SH-SY5Y (cell line): Measurements from ENCODE around the gene MYO7B.

Experiments used
- GATA2 ChIP-seq: IDR thresholded peaks from 2 replicates; pipeline ENCODE4 v1.6.1; 2011; ENCODE audit warnings: mild to moderate bottlenecking, low read depth, low read length
- GATA3 ChIP-seq: IDR thresholded peaks from 2 replicates; pipeline ENCODE4 v1.6.1; 2011; ENCODE audit warnings: low read depth, mild to moderate bottlenecking, low read length, moderate library complexity

DNA sequence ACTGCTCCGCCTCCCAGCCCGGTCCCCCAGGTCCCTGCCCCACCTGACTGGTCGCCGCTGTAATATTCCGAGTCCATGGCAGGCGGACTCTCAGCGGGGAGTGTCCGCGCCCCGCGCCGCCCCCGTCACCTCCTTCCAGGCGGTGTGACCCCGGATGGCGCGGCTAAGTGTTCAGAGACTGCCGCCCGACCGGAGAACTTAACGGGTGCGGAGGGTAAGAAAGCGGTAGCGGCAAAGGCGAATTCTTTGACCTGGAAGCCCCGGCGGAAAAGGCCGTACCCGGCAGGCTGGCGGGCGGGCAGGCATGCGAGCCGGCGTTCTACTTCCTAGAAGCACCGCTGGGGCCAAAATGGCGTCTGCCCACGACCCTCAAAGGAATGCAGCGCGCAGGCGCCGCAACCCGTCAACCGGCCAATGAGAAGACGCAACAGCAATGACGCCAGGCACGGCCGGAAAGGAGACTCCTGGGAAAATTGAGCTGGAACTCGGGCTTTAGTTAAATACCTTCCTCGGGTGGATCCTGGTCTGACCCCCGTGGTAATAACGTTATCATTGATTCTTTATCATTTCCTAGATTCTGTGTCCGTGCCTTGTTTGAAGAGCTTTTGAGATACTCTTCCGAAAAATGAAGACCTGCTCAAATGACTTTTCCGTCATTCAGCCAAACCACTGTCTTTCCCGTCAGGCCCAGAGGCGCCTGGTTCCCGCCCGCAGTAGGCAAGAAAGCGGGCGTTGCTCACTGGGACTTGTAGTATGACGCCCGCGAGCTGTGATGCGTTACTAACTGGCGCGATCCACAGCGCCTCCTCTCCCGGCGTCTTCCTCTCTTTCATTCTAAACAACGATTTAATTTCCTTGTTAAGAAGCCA lies 9.1 kb upstream of the MYO7B start, which contains the start of gene IWS1:
- TF ChIP-seq GATA2 (no peak), GATA3 (no peak)
